AG04450 (cell line): ENCODE measurements around the gene IL1RAPL2. TPM values are rescaled to one million over a fixed set of nuclear protein-coding genes. Genes with fewer than 3 reads are reported as not detected.

Experiments used
- CTCF ChIA-PET: fragments of 300-600, 350-600 bp; formaldehyde crosslinking; extraction: SDS; loops from one replicate; lab custom pipeline; 2022; ENCODE audit warnings: antibody characterized with exemption, inconsistent platforms; lab: Charles Lee
- POLR2A ChIA-PET: fragments of 350-600 bp; formaldehyde crosslinking; extraction: SDS; loops from one replicate; lab custom pipeline; 2021; ENCODE audit warnings: antibody characterized with exemption, inconsistent platforms; lab: Yijun Ruan, JAX
- DNase-seq: peaks from one replicate; pipeline ENCODE4 v3.0.0-alpha.2; 2011; ENCODE audit warnings: low read depth, low spot score
- H3K27ac ChIP-seq: one replicate; pipeline ENCODE4 v1.5.1; 2012; ENCODE audit warnings: low read depth, low read length, control low read depth
- H3K27me3 ChIP-seq: one replicate; pipeline ENCODE4 v1.6.0; 2012; ENCODE audit warnings: low read length; ENCODE audit not compliant: control insufficient read depth, insufficient read depth
- H3K4me3 ChIP-seq: 2 replicates; pipeline ENCODE4 v1.5.1; 2011; ENCODE audit warnings: mild to moderate bottlenecking, low read depth, low read length, control low read depth
- H3K9me3 ChIP-seq: 2 replicates; pipeline ENCODE4 v1.5.1; 2012; ENCODE audit warnings: low read length; ENCODE audit not compliant: control insufficient read depth, insufficient read depth
- polyA plus RNA-seq: library from polyadenylated mRNA; depleted of rRNA; stranded (reverse); fragments of >200 nt; gene quantifications from 2 replicates; pipeline ENCODE4 v1.2.3, GENCODE V29; 2011
- TF ChIP-seq, protein P1 (sequence below): IDR thresholded peaks from 2 replicates; pipeline ENCODE4 v1.5.1; 2011; ENCODE audit warnings: low read depth, low read length, control low read depth, inconsistent platforms

IL1RAPL2 gene
- polyA plus RNA-seq, 1 experiment, result 0.71 TPM

DNA sequence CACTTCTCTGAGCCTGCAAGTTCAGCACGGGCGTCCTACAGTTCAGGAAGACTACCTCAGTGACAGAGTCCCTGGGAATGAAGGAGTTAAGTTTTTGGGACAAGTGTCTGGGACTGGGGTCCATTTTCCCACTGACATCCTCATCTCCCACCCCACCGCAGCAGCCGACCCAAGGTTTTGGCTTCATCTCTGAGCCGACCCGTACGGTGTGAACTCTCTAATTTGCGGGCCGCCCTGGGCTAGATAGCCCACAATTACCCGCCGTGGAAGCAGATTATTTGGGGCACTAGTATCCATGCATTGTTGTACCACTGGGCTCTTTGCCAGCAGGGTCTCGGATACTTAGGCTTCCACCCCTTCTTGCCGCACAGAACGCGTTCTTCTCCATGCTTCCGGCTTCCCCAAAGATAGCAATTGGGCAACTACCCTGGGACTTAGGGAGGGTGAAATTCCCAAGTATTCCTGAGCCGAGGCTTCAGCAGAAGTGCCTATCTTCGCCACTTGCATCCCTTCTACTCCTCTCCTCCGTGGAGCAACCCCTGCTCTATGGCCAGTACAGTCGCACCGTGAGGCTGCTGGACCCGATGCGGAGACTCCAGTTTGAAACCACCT, 2.4 kb downstream of the IL1RAPL2 start:
- TF ChIP-seq, protein P1, sequence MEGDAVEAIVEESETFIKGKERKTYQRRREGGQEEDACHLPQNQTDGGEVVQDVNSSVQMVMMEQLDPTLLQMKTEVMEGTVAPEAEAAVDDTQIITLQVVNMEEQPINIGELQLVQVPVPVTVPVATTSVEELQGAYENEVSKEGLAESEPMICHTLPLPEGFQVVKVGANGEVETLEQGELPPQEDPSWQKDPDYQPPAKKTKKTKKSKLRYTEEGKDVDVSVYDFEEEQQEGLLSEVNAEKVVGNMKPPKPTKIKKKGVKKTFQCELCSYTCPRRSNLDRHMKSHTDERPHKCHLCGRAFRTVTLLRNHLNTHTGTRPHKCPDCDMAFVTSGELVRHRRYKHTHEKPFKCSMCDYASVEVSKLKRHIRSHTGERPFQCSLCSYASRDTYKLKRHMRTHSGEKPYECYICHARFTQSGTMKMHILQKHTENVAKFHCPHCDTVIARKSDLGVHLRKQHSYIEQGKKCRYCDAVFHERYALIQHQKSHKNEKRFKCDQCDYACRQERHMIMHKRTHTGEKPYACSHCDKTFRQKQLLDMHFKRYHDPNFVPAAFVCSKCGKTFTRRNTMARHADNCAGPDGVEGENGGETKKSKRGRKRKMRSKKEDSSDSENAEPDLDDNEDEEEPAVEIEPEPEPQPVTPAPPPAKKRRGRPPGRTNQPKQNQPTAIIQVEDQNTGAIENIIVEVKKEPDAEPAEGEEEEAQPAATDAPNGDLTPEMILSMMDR, result no peak
- no peak for DNase-seq
- CTCF ChIA-PET, result no interaction called here
- Histone ChIP-seq H3K4me3 (no peak overlapping the region), H3K27ac (no peak overlapping the region), H3K9me3 (no peaks in the 10 kb centered on the region), H3K27me3 (peaks cover 4% of the 10 kb centered on the region)
- POLR2A ChIA-PET, result no interaction called here

DNA sequence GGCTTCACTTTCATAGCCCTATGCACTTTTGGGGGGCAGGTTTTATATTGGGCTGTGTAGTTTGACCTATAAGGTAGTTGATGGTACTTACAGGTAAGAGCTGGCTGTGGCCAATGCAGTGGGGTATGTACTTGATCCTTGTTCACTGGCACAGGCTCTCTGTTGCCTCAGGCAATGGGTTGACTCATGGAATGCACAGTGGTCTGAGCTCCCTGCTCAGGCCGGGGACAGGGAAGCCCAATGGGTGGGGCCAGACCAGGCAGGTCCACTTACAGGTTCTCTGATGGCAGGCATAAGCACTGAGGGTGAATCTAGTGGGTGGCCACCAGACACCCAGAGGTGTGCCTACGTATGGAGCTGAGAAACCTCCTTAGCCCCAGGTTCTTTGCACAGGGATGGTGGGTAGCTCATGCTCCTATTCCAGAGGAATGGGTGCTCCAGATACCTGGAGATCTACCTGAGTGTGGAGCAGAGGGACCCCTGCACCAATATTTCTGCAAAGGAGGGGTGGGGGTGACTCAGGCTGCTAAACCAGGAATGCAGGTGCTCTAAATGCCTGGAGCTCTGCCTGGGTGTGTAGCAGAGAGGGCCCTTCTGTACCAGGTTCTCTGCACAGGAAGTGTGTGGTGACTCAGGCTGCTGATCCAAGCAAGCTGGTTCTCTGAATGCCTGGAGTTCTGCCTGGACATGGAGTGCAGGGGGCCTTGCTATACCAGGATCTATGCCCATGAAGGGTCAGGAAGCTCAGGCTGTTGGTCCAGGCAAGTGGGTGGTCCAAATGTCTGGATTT, 52.3 kb downstream of the IL1RAPL2 start:
- CTCF ChIA-PET, result no interaction called here
- TF ChIP-seq, protein P1, result no peak
- H3K9me3 ChIP-seq, result peaks cover 5% of the 10 kb centered on the region; the same call in 1 of the 2 replicates
- no peak for DNase-seq
- H3K27ac ChIP-seq, result no peak overlapping the region
- H3K4me3 ChIP-seq, result no peak overlapping the region
- no peaks in the 10 kb centered on the region for H3K27me3 ChIP-seq
- POLR2A ChIA-PET, result no interaction called here

DNA sequence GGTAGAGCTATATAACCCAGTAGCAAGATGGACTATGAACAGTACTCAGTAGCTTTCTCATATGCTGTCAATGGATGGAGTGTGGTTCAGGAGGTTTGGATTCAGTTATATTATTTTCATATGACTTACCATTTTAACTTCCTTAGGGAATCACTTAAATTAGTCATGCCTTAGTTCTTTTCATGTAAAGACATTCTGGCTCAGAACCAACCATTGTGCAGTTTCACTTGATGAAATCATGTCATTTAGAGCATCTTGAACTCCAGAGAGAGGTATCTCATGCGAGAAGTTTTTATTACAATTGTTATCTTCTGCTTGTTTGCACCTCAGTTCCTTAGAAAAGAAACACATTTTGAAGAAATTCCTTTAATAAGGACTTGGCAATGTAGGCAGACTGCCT, 55.8 kb downstream of the IL1RAPL2 start:
- TF ChIP-seq, protein P1, result no peak
- CTCF ChIA-PET, result no interaction called here
- POLR2A ChIA-PET, result no interaction called here
- H3K27me3 ChIP-seq, result no peaks in the 10 kb centered on the region
- H3K4me3 ChIP-seq, result no peak overlapping the region
- no peak overlapping the region for H3K27ac ChIP-seq
- H3K9me3 ChIP-seq, result peaks cover 5% of the 10 kb centered on the region; the same call in 1 of the 2 replicates
- DNase-seq, result no peak

DNA sequence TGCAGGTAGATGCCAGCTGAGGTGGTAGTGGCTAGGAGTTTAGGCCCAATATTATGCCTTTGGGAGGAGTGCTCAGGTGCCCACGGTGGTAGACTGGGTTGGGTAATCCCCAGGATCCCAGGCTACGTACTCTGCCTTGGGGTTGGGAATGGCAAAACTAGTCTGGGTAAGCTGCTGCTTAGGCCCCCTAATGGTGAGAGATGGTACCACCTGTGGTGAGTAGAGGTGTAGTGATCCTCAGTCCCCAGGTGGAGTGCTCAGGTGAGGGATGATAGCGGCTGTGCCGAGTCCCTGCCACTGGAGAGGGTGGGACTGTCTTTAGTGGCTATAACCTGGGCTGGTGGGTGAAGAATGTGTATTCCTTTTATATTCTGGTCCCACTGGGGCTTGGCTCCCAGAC, 75.2 kb downstream of the IL1RAPL2 start:
- TF ChIP-seq, protein P1, result no peak
- ChIA-PET CTCF (no interaction called here), POLR2A (no interaction called here)

DNA sequence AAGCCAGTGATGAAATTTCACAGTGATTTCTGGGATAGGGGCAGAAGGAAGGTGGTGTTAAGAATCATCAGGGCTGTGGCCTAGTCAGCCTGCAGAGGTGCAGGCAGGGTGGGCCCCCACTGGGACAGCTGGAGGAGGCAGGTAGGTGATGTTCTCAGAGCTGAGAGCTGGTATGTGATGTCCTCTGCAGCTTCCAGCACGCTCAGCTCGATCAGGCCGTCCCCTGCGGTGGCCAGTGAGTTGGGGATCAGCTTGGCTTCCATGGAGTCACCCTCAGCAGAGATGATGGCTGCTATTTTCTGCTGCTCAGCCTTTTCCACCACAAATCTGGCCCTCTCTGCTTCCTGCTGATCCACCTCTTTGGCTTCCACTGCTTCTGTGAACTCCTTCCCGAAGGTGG, 81.1 kb downstream of the IL1RAPL2 start:
- DNase-seq, result no peak
- H3K27me3 ChIP-seq, result no peaks in the 10 kb centered on the region
- TF ChIP-seq, protein P1, result no peak
- ChIA-PET CTCF (no interaction called here), POLR2A (no interaction called here)
- no peaks in the 10 kb centered on the region for H3K9me3 ChIP-seq
- no peak overlapping the region for H3K4me3 ChIP-seq
- no peak overlapping the region for H3K27ac ChIP-seq

More for the DNA sequence above, 75.2 kb downstream of the IL1RAPL2 start:
- Histone ChIP-seq H3K27me3 (no peaks in the 10 kb centered on the region), H3K9me3 (no peaks in the 10 kb centered on the region), H3K4me3 (no peak overlapping the region), H3K27ac (no peak overlapping the region)
- no peak for DNase-seq
